Medulla oblongata (tissue), 1 donor: ENCODE measurements around the gene CPNE1.

ENCODE experiments used
- DNase-seq: peaks from one replicate; pipeline ENCODE4 v3.0.0-alpha.2; 2015; ENCODE audit errors: extremely low spot score

CPNE1 gene

DNA sequence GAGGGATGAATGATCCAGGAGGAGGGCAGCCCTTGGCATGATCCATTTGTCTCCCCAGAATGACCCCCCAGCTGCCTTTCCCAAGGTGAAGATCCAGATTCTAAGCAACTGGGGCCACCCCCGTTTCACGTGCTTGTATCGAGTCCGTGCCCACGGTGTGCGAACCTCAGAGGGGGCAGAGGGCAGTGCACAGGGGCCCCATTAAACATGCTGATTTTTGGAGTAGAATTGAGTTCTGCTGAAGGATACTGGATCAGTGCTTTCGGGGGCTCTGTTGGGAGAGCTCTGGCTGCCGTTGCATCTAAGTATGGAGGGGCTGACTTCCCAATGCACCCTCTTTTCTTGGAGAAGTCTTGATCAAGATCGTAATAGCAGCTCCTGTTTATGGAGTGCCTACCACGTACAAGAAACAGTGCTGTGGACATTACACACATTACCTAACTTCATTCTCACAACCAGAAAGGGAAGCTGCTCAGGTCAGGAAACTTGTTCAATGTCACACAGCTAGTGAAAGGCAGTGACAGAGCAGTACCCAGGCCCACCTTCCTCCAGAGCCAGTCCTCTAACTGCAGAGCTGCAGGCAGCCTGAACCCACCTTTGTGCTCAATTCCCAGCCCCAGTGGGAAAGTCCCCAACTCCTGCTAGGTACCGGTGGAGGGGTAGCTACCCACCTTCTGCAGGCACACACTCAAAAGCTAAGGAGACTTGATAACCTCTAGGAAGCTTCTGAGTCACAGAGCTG is 43.7 kb downstream of the CPNE1 start:
- DNase-seq = no peak

- DNase-seq = peak; percentile 63
Observed at GRCh38 chr20:35619196-35620095, 45.3 kb downstream of the CPNE1 start.

- DNase-seq = no peak
Observed at GRCh38 chr20:35618263-35619131, 46.2 kb downstream of the CPNE1 start.

DNA sequence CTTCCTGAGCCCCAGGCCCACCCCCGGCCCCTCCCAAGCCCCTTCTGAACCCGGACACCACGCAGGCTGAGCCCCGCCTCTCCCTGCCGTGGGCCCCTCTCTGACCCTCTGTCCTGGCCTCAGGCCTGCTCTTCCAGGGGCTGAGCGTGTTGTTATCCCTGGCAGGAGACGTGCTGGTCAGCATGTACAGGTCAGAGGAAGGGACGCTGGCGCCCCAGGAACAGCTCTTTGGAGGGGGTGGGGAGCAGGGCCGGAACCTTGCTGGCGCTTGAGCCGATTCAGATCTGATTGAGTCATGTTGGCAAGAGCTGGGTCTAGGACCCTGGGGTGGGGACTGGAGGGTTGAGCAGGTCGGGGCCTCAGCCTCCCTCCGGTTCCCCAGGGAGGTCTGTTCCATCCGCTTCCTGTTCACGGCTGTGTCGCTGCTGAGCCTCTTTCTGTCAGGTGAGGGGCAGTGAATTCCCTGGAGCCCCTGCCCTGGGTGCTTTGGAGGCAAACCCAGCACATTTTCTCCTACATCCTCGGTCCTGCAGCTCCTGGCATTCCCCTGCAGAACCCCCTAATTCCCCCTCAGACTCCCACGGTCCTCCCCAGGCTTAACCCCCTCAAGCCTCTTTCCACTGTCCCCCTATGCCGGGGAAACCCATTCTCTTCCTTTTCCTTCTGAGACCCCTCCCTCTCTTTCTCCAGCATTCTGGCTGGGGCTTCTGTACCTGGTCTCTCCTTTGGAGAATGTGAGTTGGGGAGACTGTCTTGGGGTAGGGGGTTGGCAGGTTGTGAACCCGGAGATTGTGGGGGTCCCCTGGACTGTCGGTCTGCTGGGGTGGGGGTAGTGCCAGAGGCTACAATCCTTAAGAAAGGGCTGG is 47.1 kb downstream of the CPNE1 start:
- DNase-seq = peak; percentile 30

GRCh38 chr20:35616465-35617396 is 48.0 kb downstream of the CPNE1 start:
- DNase-seq = peak; percentile 69

DNA sequence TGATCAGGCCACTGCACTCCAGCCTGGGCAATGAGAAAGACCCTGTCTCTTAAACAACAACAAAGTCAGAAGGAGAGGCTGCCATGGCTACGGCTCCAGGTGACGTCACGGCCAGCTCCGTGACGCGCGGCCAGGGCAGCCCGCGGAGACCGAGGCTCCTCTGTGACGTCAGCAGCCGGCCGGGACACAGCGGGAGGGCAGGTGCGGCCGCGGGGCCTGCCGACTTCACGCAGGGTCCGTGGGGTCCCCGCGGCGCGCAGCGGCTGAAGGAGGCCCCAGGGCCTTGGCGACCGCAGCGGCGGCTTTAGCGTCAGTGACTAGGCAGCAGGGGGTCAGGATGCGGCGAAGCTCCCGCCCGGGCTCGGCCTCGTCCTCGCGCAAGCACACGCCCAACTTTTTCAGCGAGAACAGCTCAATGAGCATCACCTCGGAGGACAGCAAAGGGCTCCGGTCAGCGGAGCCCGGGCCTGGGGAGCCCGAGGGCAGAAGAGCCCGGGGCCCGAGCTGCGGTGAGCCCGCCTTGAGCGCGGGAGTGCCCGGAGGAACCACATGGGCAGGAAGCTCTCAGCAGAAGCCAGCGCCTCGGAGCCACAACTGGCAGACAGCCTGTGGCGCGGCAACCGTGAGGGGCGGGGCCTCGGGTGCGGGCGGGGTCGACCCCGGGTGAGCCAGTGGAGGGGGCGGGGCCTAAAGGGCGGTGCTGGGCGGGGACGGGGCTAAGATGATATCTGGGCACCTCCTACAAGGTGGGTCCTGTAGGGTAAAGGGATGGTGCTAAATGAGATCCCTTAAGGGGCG is 48.8 kb downstream of the CPNE1 start, which contains the start of gene SPAG4:
Gene SPAG4 (plus strand): TSS at position 163 of the 798 bp plus-strand sequence. CDS start 175 bp downstream, at position 338.
- peak; percentile 98 for DNase-seq

- DNase-seq = no peak
Observed at GRCh38 chr20:35611482-35611881, 53.2 kb downstream of the CPNE1 start.

DNA sequence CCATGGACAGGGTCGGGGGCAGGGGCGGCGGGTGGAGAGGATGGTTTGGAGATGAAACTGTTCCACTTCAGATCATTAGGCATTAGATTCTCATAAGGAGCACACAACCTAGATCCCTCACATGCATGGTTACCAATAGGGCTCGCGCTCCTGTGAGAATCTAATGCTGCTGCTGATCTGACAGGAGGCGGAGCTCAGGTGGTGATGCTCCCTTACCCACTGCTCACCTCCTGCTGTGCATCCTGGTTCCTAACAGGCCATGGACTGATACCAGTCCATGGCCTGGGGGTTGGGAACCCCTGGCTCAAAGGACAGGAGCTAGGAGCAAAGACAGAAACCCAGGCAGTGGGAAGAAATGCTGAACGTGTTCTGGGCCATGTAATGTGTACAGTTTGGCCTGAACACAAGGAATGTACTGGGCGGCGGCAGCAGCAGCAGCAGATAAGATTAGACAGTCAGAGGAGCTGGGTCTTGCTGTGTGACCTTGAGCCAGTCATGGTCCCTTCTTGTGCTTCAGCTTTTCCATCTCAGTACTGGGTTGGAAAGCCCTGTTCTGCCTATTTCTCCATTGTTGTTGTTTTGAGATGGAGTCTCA is 53.8 kb downstream of the CPNE1 start:
- DNase-seq = no peak

DNA sequence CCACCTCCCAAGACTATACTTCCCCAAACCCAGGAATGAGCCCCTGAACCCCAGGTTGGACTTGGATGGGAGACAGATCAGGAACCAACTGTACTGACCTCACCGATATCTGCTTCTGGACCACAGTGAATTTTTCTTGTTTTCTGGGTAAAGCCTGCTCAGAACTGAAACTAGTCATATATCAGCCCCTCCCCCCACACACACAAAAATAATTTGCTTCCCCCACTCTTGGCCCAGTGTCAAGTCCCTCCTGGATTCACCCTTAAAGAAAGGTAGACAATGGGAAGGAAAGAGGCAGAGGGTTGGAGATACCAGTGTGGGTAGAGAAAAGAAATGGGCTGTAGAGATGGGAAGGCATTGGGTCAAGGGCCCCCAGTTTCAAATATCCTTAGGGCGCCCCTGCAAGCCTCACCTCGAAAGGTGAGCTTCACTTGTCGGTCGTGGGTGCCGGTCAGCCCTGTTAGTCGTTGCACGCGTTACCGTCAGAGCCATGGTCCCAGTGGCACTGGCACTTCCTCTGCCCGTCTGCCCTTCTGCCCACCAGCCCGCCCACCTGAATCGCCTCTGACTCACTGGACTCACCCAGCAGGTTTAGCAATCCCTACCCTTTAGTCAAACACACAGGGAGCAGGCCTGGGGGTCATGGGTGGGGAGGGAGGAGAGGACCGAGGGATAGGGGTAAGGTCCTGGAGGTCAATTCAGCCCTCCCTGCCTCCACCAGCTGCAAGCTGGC is 57.5 kb downstream of the CPNE1 start:
- no peak for DNase-seq

GRCh38 chr20:35606127-35606526 is 58.6 kb downstream of the CPNE1 start:
- no peak for DNase-seq

- no peak for DNase-seq
Observed at GRCh38 chr20:35604449-35604747, 60.3 kb downstream of the CPNE1 start.

DNA sequence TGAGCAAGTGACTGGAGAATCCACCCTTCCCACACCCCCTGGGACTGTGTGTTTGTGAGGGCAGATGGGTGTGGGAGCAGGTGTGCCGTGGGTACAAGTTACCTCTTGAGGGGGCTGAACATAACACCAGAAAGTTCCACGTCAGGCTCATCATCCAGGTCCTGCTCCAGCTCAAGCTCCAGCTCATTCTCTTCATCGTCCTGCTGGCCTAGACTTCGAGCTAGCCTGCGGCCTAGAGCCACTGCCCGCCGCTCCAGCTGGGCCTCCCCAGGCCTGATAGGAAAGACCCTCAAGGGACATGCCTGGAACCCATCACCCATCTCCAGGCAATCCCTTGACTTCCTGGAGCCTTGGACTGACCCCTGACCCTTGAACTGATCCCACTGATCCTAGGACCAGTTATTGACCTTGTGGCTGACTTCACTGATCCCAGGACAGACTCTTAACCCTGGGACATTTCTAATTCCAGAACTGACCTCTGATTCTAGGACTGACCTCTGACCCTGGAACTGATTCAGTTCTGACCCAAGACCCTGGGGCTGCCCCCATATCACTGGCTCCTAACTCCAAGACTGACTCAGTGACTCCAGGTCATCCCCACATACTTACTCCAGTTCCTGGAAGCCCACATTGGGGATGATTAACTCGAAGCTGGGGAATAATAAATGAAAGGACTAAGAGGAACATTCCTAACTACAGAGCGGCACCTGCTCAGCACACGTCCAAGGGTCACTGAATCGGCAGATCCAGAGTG is 60.8 kb downstream of the CPNE1 start:
- DNase-seq = no peak

- DNase-seq = no peak
Observed at GRCh38 chr20:35602851-35603495, 61.7 kb downstream of the CPNE1 start.

DNA sequence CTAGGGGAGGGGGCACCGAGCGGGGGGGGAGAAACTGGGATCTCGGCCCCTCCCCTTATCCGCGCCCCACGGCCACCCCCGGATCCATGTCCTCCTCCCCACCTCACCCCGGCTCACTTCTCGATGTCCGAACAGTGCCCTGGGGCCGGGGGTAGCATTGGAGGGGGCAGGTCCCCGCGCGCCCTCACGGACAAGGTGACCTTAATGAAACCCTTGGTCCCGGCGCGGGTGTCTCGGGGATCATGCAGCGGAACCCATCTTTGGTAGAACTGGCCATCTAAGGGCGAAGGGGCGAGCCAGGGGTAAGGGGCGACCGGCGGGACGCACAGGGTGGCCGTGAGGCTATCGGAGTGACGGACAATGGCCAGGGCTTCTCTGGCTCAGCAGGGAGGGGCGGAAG is 62.7 kb downstream of the CPNE1 start:
- DNase-seq = no peak

DNA sequence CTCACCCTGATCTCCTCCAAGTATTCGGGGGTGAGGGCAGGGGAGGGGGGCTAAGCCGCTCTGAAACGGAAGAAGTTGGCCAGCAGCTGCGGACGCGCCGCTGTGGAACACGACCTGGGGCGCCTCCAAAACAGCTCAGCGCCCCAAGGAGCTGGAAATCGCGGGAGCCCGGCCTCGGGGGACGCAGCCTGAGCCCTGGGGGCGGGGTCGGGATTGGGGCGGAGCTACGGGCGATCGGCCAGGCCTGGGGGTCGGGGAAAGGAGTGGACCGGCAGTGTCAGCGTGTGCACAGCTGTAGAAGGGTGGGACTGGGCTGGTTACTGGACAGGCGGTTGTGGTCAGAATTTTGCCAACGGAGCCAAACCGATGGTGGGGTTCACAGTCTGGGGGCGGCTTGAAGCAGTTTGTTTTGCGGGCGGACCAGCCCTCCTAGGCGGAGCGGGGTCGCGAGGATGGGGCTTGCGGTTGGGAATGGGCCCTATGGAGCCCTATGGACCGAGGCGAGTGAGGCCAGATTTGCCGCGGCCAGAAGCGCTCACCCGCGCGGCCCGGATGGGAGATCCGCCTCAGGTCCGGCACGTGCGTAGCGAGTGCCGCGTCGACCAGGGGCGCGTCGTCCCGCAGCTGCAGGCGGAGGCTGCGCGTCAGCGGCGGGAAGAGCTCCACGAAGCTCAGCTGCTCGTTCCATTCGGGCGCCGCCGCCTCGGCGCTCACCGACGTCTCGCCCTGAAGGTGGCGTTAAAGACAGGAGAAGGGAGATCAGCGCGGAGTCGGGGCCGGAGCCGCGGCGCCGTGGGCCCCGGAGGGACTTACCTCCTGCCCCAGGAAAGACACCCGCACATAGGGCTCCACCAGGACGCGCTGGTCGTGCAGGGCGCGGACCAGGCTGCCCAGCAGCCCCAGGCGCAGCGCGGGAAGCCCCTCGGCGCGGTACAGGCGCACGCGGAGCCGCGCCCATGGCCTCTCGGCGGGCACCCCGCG is 63.4 kb downstream of the CPNE1 start:
- DNase-seq = peak; percentile 51
